Vagina (tissue), 2 donors: Measurements from ENCODE around the gene ALG6. TPM values are rescaled to one million over a fixed set of nuclear protein-coding genes. Genes with fewer than 3 reads are reported as not detected.
"Not testable (repeated sequence)": the region's sequence is repeated elsewhere in the genome, so short reads cannot be mapped to it uniquely, and the experiment has no call there.

Source experiments
- DNase-seq, 2 donors: peaks; one replicate each; pipeline ENCODE4 v3.0.0-alpha.2; 2017; ENCODE audit errors: extremely low spot score in 2 of 2
- H3K27ac ChIP-seq: fragments of 200-600 bp; sonication (generic); one replicate; pipeline ENCODE4 v1.5.1; 2019
- H3K27me3 ChIP-seq: fragments of 200-600 bp; sonication (generic); one replicate; pipeline ENCODE4 v1.5.1; 2019
- H3K36me3 ChIP-seq, 2 donors: fragments of 200-600 bp; sonication (generic); one replicate each; pipeline ENCODE4 v1.5.1; 2017 to 2019
- H3K4me1 ChIP-seq: fragments of 200-600 bp; sonication (generic); one replicate; pipeline ENCODE4 v1.5.1; 2019
- H3K4me3 ChIP-seq, 2 donors: fragments of 200-600 bp; sonication (generic); 1 replicate in 1 of 2; 2 replicates in 1 of 2; pipeline ENCODE4 v1.5.1; 2016 to 2019
- H3K9me3 ChIP-seq: fragments of 200-600 bp; sonication (generic); one replicate; pipeline ENCODE4 v1.5.1; 2019
- CTCF ChIP-seq, 3 experiments: fragments of 450-650 bp in 2 of 3; fragments of 200-600 bp in 1 of 3; sonication (generic) in 1 of 3; IDR thresholded peaks; one replicate each; pipeline ENCODE4 v1.5.1; 2017 to 2019; ENCODE audit warnings: antibody characterized with exemption in 3 of 3, mild to moderate bottlenecking in 2 of 3, moderate library complexity in 2 of 3
- POLR2A ChIP-seq, 2 donors: fragments of 450-650 bp; IDR thresholded peaks; one replicate each; pipeline ENCODE4 v1.6.1; 2017; ENCODE audit warnings: antibody characterized with exemption in 2 of 2, mild to moderate bottlenecking in 2 of 2, moderate library complexity in 2 of 2
- POLR2AphosphoS5 ChIP-seq, 2 donors: sonication (generic); formaldehyde crosslinking; IDR thresholded peaks; one replicate each; pipeline ENCODE4 v1.9.0; 2017; ENCODE audit warnings: antibody characterized with exemption in 2 of 2, mild to moderate bottlenecking in 2 of 2, low read depth in 1 of 2; ENCODE audit not compliant: insufficient read depth in 1 of 2
- intact Hi-C: fragments of 100-400 bp; cut with DNase I; formaldehyde crosslinking; loops from one replicate; pipeline ENCODE4 v1.15.1; 2023
- total RNA-seq: library from RNA; depleted of rRNA; stranded (reverse); fragments of >200 nt; gene quantifications from one replicate; pipeline ENCODE4 v1.2.3, GENCODE V29; 2016

Gene ALG6
- total RNA-seq, 1 donor from 2014 or later = 13.0 TPM

- no peaks in the 10 kb centered on the region for H3K27me3 ChIP-seq
- no peaks in the 10 kb centered on the region for H3K36me3 ChIP-seq
- intact Hi-C loops = no loop called here
- TF ChIP-seq CTCF (IDR thresholded peaks at IDR 0.05) = no peak
- TF ChIP-seq POLR2AphosphoS5 (IDR thresholded peaks at IDR 0.05; ENCODE audit: insufficient read depth in 1 of 2, low read depth in 1 of 2) = no peak
- TF ChIP-seq POLR2A (IDR thresholded peaks at IDR 0.05) = no peak
- DNase-seq = no peak
- H3K9me3 ChIP-seq = no peaks in the 10 kb centered on the region
- no peak overlapping the region for H3K4me3 ChIP-seq
- H3K4me1 ChIP-seq = no peaks in the 10 kb centered on the region
- no peak overlapping the region for H3K27ac ChIP-seq
These were observed 14.7 kb upstream of the ALG6 start for GRCh38 chr1:63352736-63353135.

GRCh38 chr1:63356234-63356633, 11.2 kb upstream of the ALG6 start:
- intact Hi-C loops, H3K4me3 ChIP-seq, DNase-seq, H3K4me1 ChIP-seq, H3K27ac ChIP-seq, H3K36me3 ChIP-seq, H3K9me3 ChIP-seq, H3K27me3 ChIP-seq: not testable (repeated sequence)

GRCh38 chr1:63359561-63359960, 7.9 kb upstream of the ALG6 start:
- H3K27me3 ChIP-seq = no peaks in the 10 kb centered on the region
- no peak overlapping the region for H3K4me3 ChIP-seq
- no peaks in the 10 kb centered on the region for H3K9me3 ChIP-seq
- H3K36me3 ChIP-seq = no peaks in the 10 kb centered on the region
- no peak for DNase-seq
- H3K4me1 ChIP-seq = no peaks in the 10 kb centered on the region
- no peak for TF ChIP-seq POLR2AphosphoS5 (IDR thresholded peaks at IDR 0.05; ENCODE audit: insufficient read depth in 1 of 2, low read depth in 1 of 2)
- no peak for TF ChIP-seq POLR2A (IDR thresholded peaks at IDR 0.05)
- TF ChIP-seq CTCF (IDR thresholded peaks at IDR 0.05) = no peak
- H3K27ac ChIP-seq = no peak overlapping the region
- intact Hi-C loops = no loop called here

GRCh38 chr1:63362073-63362472, 5.4 kb upstream of the ALG6 start:
- Histone ChIP-seq H3K27me3 (no peaks in the 10 kb centered on the region), H3K4me1 (peaks cover 4% of the 10 kb centered on the region), H3K4me3 (no peak overlapping the region), H3K9me3 (no peaks in the 10 kb centered on the region), H3K36me3 (no peaks in the 10 kb centered on the region), H3K27ac (no peak overlapping the region)
- no peak for DNase-seq
- intact Hi-C loops = no loop called here
- no peak for TF ChIP-seq POLR2AphosphoS5 (IDR thresholded peaks at IDR 0.05; ENCODE audit: insufficient read depth in 1 of 2, low read depth in 1 of 2)
- TF ChIP-seq CTCF (IDR thresholded peaks at IDR 0.05) = no peak
- no peak for TF ChIP-seq POLR2A (IDR thresholded peaks at IDR 0.05)

- TF ChIP-seq POLR2A (IDR thresholded peaks at IDR 0.05) (no peak), POLR2AphosphoS5 (IDR thresholded peaks at IDR 0.05; ENCODE audit: insufficient read depth in 1 of 2, low read depth in 1 of 2) (no peak), CTCF (IDR thresholded peaks at IDR 0.05) (no peak)
- no peaks in the 10 kb centered on the region for H3K27me3 ChIP-seq
- H3K27ac ChIP-seq = no peak overlapping the region
- H3K4me3 ChIP-seq = no peak overlapping the region
- DNase-seq = no peak
- peaks cover 4% of the 10 kb centered on the region for H3K4me1 ChIP-seq
- intact Hi-C loops = no loop called here
- no peaks in the 10 kb centered on the region for H3K9me3 ChIP-seq
- H3K36me3 ChIP-seq = no peaks in the 10 kb centered on the region
These were observed 4.8 kb upstream of the ALG6 start for GRCh38 chr1:63362578-63362977.

GRCh38 chr1:63363014-63363413, 4.4 kb upstream of the ALG6 start:
- no peak for TF ChIP-seq POLR2AphosphoS5 (IDR thresholded peaks at IDR 0.05; ENCODE audit: insufficient read depth in 1 of 2, low read depth in 1 of 2)
- TF ChIP-seq POLR2A (IDR thresholded peaks at IDR 0.05) = no peak
- TF ChIP-seq CTCF (IDR thresholded peaks at IDR 0.05) = no peak
- DNase-seq = no peak
- H3K27me3 ChIP-seq = no peaks in the 10 kb centered on the region
- peaks cover 5% of the 10 kb centered on the region for H3K4me1 ChIP-seq
- H3K9me3 ChIP-seq = no peaks in the 10 kb centered on the region
- intact Hi-C loops = no loop called here
- no peak overlapping the region for H3K4me3 ChIP-seq
- H3K27ac ChIP-seq = no peak overlapping the region
- no peaks in the 10 kb centered on the region for H3K36me3 ChIP-seq
